Neural crest cell (in vitro differentiated cells): Measurements from ENCODE around the gene GARIN5B. TPM values are rescaled to one million over a fixed set of nuclear protein-coding genes. Genes with fewer than 3 reads are reported as not detected.

Experiments
- DNase-seq: peaks from one replicate; pipeline ENCODE4 v3.0.0; 2021; ENCODE audit warnings: low read depth, mixed read lengths, low spot score
- H3K27ac Mint-ChIP-seq: one replicate; pipeline ENCODE4 v1.8.0; 2021; ENCODE audit warnings: mild to moderate bottlenecking, mixed read lengths; ENCODE audit not compliant: unreplicated experiment
- H3K27me3 Mint-ChIP-seq: 2 replicates; pipeline ENCODE4 v1.8.0; 2021; ENCODE audit warnings: low read depth, mild to moderate bottlenecking, mixed read lengths
- H3K36me3 Mint-ChIP-seq: 2 replicates; pipeline ENCODE4 v1.8.0; 2021; ENCODE audit warnings: low read depth, mild to moderate bottlenecking, mixed read lengths
- H3K4me1 Mint-ChIP-seq: 2 replicates; pipeline ENCODE4 v1.8.0; 2021; ENCODE audit warnings: mixed read lengths
- H3K4me3 Mint-ChIP-seq: one replicate; pipeline ENCODE4 v1.8.0; 2021; ENCODE audit warnings: mild to moderate bottlenecking, mixed read lengths
- H3K9me3 Mint-ChIP-seq: 2 replicates; pipeline ENCODE4 v1.8.0; 2021; ENCODE audit warnings: mixed read lengths
- total RNA-seq: library from RNA; stranded (reverse); gene quantifications from 2 replicates; pipeline ENCODE4 v1.2.1, GENCODE V29; 2021
- TF ChIP-seq, protein P1 (sequence below): fragments of 200-600 bp; sonication (generic); conservative IDR thresholded peaks from 2 replicates; pipeline ENCODE4 v1.5.0; 2021; ENCODE audit warnings: antibody characterized with exemption, mild to moderate bottlenecking

The GARIN5B gene
- total RNA-seq, 1 donor from 2014 or later = not detected

DNA sequence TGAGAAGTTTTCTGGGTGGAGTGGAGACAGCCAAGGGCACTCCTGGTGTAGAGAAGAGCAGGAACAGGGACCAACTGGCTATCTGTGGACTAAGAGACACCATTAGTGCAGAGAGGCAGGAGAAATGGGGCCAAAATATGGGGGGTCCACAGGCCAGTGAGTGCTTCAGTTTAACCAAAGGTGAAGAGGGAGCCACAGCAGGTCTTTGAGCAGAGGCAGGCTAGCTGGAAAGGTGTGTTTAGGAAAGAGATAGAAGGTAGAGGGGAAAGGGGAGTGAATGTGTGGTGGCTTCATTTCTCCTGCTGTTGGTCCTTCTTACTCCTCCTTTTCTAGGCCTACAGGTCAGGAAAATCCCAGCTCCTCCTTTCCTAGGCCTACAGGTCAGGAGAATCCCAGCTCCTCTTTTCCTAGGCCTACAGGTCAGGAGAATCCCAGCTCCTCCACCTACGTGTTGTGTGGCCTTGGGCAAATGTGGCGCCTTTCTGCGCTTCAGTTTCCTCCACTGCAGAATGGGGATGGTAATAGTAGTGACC lies 19.5 kb upstream of the GARIN5B start:
- DNase-seq = no peak
- Mint-ChIP-seq H3K4me1 (peaks cover 32% of the 10 kb centered on the region), H3K27me3 (peaks cover 27% of the 10 kb centered on the region), H3K27ac (no peak overlapping the region), H3K4me3 (peak overlapping the region; percentile 78), H3K36me3 (peaks cover 5% of the 10 kb centered on the region), H3K9me3 (no peaks in the 10 kb centered on the region)
- TF ChIP-seq, protein P1, sequence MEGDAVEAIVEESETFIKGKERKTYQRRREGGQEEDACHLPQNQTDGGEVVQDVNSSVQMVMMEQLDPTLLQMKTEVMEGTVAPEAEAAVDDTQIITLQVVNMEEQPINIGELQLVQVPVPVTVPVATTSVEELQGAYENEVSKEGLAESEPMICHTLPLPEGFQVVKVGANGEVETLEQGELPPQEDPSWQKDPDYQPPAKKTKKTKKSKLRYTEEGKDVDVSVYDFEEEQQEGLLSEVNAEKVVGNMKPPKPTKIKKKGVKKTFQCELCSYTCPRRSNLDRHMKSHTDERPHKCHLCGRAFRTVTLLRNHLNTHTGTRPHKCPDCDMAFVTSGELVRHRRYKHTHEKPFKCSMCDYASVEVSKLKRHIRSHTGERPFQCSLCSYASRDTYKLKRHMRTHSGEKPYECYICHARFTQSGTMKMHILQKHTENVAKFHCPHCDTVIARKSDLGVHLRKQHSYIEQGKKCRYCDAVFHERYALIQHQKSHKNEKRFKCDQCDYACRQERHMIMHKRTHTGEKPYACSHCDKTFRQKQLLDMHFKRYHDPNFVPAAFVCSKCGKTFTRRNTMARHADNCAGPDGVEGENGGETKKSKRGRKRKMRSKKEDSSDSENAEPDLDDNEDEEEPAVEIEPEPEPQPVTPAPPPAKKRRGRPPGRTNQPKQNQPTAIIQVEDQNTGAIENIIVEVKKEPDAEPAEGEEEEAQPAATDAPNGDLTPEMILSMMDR = no peak

DNA sequence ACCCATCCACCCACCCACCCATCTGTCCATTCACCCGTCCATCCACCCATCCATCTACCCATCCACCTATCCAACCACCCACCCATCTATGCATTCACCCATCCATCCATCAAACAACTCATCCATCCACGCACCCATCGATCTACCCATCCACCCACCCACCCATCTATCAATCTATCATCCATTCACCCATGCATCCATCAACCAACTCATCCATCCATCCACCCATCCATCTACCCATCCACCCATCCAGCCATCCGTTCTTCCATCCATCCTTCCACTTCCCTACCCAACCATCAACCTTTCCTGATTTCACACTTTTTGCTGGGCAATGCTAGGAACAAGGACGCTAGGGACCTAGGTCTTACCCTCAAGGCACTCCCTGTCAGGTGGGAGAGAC lies 19.0 kb upstream of the GARIN5B start:
- H3K27me3 Mint-ChIP-seq = peaks cover 31% of the 10 kb centered on the region
- H3K4me3 Mint-ChIP-seq = peak overlapping the region; percentile 78
- H3K4me1 Mint-ChIP-seq = peaks cover 26% of the 10 kb centered on the region
- H3K9me3 Mint-ChIP-seq = no peaks in the 10 kb centered on the region
- H3K27ac Mint-ChIP-seq = no peak overlapping the region
- no peak for DNase-seq
- H3K36me3 Mint-ChIP-seq = peaks cover 5% of the 10 kb centered on the region
- TF ChIP-seq, protein P1 = no peak

DNA sequence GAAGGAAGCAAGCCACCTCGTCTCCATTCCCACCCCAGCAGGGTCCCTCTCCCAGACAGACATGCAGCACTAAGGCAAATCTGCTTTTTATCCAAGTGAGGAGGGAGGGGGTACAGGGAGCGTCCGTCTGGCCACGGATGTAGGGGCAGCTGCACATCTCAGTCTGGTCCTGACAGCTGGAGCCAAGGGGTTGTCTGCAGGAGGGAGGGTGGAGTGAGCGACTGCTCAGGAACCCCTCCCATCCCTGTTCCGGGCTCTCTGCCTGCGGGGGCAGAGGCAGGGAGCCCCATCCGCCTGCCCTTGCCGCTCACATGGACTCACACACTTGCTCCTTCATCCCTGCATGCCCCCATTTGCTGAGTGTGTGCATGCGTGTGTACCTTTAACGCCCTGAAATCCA lies 16.1 kb upstream of the GARIN5B start:
- Mint-ChIP-seq H3K9me3 (no peaks in the 10 kb centered on the region), H3K4me1 (peaks cover 7% of the 10 kb centered on the region), H3K27me3 (peaks cover 43% of the 10 kb centered on the region), H3K36me3 (no peaks in the 10 kb centered on the region), H3K4me3 (peak overlapping the region; percentile 41), H3K27ac (peak overlapping the region; percentile 58)
- DNase-seq = no peak
- TF ChIP-seq, protein P1 = no peak

DNA sequence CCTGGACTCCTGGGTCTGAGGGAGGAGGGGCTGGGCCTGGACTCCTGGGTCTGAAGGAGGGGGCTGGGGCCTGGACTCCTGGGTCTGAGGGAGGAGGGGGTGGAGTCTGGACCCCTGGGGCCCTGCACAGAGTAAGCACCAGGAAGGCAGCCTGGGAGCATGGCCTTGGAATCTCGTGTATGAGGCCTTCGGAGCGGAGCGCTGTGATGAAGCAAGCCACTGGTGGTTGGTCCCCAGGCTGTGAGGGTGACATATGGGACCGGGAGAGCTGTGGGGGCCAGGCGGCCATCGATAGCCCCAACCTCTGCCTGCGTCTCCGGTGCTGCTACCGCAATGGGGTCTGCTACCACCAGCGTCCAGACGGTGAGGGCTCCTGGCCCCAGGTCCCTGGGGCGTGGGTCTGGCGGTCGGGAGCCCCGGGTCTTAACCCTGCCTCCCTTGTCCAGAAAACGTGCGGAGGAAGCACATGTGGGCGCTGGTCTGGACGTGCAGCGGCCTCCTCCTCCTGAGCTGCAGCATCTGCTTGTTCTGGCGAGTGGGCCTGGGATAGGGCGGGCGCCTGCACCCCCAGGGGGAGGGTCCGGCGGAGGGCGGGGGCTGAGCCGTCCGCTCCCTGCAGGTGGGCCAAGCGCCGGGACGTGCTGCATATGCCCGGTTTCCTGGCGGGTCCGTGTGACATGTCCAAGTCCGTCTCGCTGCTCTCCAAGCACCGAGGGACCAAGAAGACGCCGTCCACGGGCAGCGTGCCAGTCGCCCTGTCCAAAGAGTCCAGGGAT lies 14.5 kb upstream of the GARIN5B start:
- Mint-ChIP-seq H3K36me3 (no peaks in the 10 kb centered on the region), H3K27me3 (peaks cover 48% of the 10 kb centered on the region), H3K4me1 (peaks cover 12% of the 10 kb centered on the region), H3K4me3 (no peak overlapping the region), H3K9me3 (no peaks in the 10 kb centered on the region), H3K27ac (no peak overlapping the region)
- TF ChIP-seq, protein P1 = no peak
- no peak for DNase-seq

DNA sequence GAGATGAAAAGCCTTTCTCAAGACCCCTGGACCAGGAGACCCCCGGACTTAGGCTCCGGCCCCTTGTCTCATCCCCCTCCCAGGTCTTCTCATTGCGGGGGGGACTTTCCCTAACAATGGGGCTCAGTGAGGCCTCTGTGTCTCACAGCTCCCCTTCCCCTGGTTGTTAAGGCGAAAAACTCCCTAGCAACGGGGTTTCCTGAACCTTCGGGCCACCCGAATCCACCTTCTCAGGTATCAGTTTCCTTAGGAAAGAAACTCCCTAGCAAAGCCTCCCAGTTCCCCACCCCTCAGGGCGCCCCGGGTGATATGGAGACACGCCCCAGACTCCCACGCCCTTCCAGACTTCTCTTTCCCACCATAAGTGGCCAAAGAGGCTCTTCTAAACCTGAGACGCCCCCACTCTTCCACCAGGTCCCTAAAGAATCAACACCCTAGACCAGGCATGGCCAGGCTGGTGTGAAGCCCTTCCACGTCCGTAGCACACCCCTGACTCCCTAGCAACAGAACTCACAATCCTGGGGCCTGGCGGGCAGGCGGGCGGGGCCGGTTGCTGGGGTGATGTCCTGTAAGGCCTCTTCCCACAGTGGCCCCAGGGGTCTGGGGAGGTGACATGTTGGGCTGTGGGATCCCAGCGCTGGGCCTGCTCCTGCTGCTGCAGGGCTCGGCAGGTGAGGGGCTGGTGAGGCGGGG lies 13.3 kb upstream of the GARIN5B start, which contains the start of gene TMEM190:
Gene TMEM190 (plus strand): TSS at position 586 of the 693 bp plus-strand sequence. CDS start 28 bp downstream, at position 614.
- no peak for DNase-seq
- H3K27ac Mint-ChIP-seq = no peak within 1 kb of the TSS
- peaks cover 54% of the 10 kb centered on the region for H3K27me3 Mint-ChIP-seq
- H3K4me1 Mint-ChIP-seq = peaks cover 16% of the 10 kb centered on the region
- peak within 1 kb of the TSS; percentile 55 for H3K4me3 Mint-ChIP-seq
- TF ChIP-seq, protein P1 = no peak
- H3K36me3 Mint-ChIP-seq = no peaks in the 10 kb centered on the region
- H3K9me3 Mint-ChIP-seq = no peaks in the 10 kb centered on the region
